ENCODE data around the gene TYW5. TPM values are rescaled to one million over a fixed set of nuclear protein-coding genes. Genes with fewer than 3 reads are reported as not detected.

TYW5 gene
- total RNA-seq, 1 experiment from 2014 or later, result 9.0 TPM

- Histone ChIP-seq H3K9me2 (replicated peaks; ENCODE audit: low read length) (no peaks in the 10 kb centered on the region), H3K27me3 (ENCODE audit: low read length) (no peaks in the 10 kb centered on the region), H4K20me1 (ENCODE audit: low read length) (no peaks in the 10 kb centered on the region), H3K9ac (ENCODE audit: low read length) (no peak overlapping the region), H3K79me2 (ENCODE audit: low read length) (peaks cover 6% of the 10 kb centered on the region; the same call in 1 of the 2 replicates), H3K4me3 (ENCODE audit: low read length) (no peak overlapping the region), H3K4me1 (ENCODE audit: insufficient read depth, low read length) (no peaks in the 10 kb centered on the region), H3K27ac (ENCODE audit: low read length) (no peak overlapping the region), H3K9me3 (ENCODE audit: low read length) (no peaks in the 10 kb centered on the region), H3F3A (ENCODE audit: low read length, unreplicated experiment) (no peaks in the 10 kb centered on the region), H2AFZ (ENCODE audit: low read length) (no peak overlapping the region), H3K36me3 (ENCODE audit: low read depth, low read length) (peaks cover 50% of the 10 kb centered on the region), H3K4me2 (ENCODE audit: low read length) (no peak overlapping the region)
- no peak for DNase-seq
- BruUV-seq (replicated peaks), result no TSS peak
- CTCF ChIA-PET, result no interaction called here
- intact Hi-C loops (cut with micrococcal nuclease), result loop anchor here (5.0 kb wide), 1 partner anchor 96 kb away; no protein-coding TSS in a partner anchor
- TF ChIP-seq EZH2phosphoT487 (IDR thresholded peaks at IDR 0.05; ENCODE audit: borderline replicate concordance, low read length), result no peak
- no peak for TF ChIP-seq EZH2 (IDR thresholded peaks at IDR 0.05; ENCODE audit: low read length, unreplicated experiment)
- no peak for TF ChIP-seq CTCF (conservative IDR thresholded peaks at IDR 0.05; ENCODE audit: low read depth, low read length)
- POLR2A ChIA-PET (ENCODE audit: unreplicated experiment), result no interaction called here
- ATAC-seq, result no peak
Observed at GRCh38 chr2:199943373-199943772, 11.9 kb downstream of the TYW5 start.

- TF ChIP-seq EZH2 (IDR thresholded peaks at IDR 0.05; ENCODE audit: low read length, unreplicated experiment) (no peak), EZH2phosphoT487 (IDR thresholded peaks at IDR 0.05; ENCODE audit: borderline replicate concordance, low read length) (no peak), CTCF (conservative IDR thresholded peaks at IDR 0.05; ENCODE audit: low read depth, low read length) (peak; percentile 62)
- Histone ChIP-seq H3K79me2 (ENCODE audit: low read length) (peaks cover 6% of the 10 kb centered on the region; the same call in 1 of the 2 replicates), H3K4me3 (ENCODE audit: low read length) (no peak overlapping the region), H4K20me1 (ENCODE audit: low read length) (no peaks in the 10 kb centered on the region), H3K36me3 (ENCODE audit: low read depth, low read length) (peaks cover 27% of the 10 kb centered on the region), H3K27ac (ENCODE audit: low read length) (no peak overlapping the region), H3K27me3 (ENCODE audit: low read length) (no peaks in the 10 kb centered on the region), H3K4me2 (ENCODE audit: low read length) (no peak overlapping the region), H3K9me2 (replicated peaks; ENCODE audit: low read length) (no peaks in the 10 kb centered on the region), H2AFZ (ENCODE audit: low read length) (no peak overlapping the region), H3K9ac (ENCODE audit: low read length) (no peak overlapping the region), H3K4me1 (ENCODE audit: insufficient read depth, low read length) (no peaks in the 10 kb centered on the region), H3K9me3 (ENCODE audit: low read length) (no peaks in the 10 kb centered on the region), H3F3A (ENCODE audit: low read length, unreplicated experiment) (no peaks in the 10 kb centered on the region)
- BruUV-seq (replicated peaks), result no TSS peak
- ChIA-PET CTCF (interaction anchor here (0.6 kb wide), 1 partner anchor 663 kb away, joined by 7 read pairs; no protein-coding TSS in a partner anchor), POLR2A (ENCODE audit: unreplicated experiment) (interaction anchor here (0.6 kb wide), 1 partner anchor 78 kb away, joined by 5 read pairs; no protein-coding TSS in a partner anchor)
- ATAC-seq, result peak; percentile 50
- peak; percentile 43 for DNase-seq
- intact Hi-C loops (cut with micrococcal nuclease), result loop anchor here (1.0 to 5.0 kb wide), 3 partner anchors 80 to 236 kb away; no protein-coding TSS in a partner anchor
Observed at GRCh38 chr2:199940373-199940772, 14.9 kb downstream of the TYW5 start.

- H3K36me3 ChIP-seq (ENCODE audit: low read depth, low read length), result peaks cover 28% of the 10 kb centered on the region
- CTCF ChIA-PET, result no interaction called here
Observed at GRCh38 chr2:199936554-199936953, 18.7 kb downstream of the TYW5 start.

More at GRCh38 chr2:199936554-199936953, 18.7 kb downstream of the TYW5 start:
- Histone ChIP-seq H3K9me2 (replicated peaks; ENCODE audit: low read length) (no peaks in the 10 kb centered on the region), H3K27me3 (ENCODE audit: low read length) (no peaks in the 10 kb centered on the region), H2AFZ (ENCODE audit: low read length) (no peak overlapping the region), H3K79me2 (ENCODE audit: low read length) (no peaks in the 10 kb centered on the region), H3K9ac (ENCODE audit: low read length) (no peak overlapping the region), H3K27ac (ENCODE audit: low read length) (no peak overlapping the region), H3F3A (ENCODE audit: low read length, unreplicated experiment) (no peaks in the 10 kb centered on the region), H3K4me1 (ENCODE audit: insufficient read depth, low read length) (no peaks in the 10 kb centered on the region), H3K4me2 (ENCODE audit: low read length) (no peak overlapping the region), H3K4me3 (ENCODE audit: low read length) (no peak overlapping the region), H4K20me1 (ENCODE audit: low read length) (no peaks in the 10 kb centered on the region), H3K9me3 (ENCODE audit: low read length) (no peaks in the 10 kb centered on the region)
- no peak for TF ChIP-seq EZH2phosphoT487 (IDR thresholded peaks at IDR 0.05; ENCODE audit: borderline replicate concordance, low read length)
- TF ChIP-seq CTCF (conservative IDR thresholded peaks at IDR 0.05; ENCODE audit: low read depth, low read length), result no peak
- no peak for TF ChIP-seq EZH2 (IDR thresholded peaks at IDR 0.05; ENCODE audit: low read length, unreplicated experiment)
- intact Hi-C loops (cut with micrococcal nuclease), result no loop called here
- no peak for DNase-seq
- BruUV-seq (replicated peaks), result no TSS peak
- ATAC-seq, result no peak
- POLR2A ChIA-PET (ENCODE audit: unreplicated experiment), result no interaction called here

Measured in PC-3 (cell line).